Measurements from ENCODE around the gene RBMS1.
A peak's percentile ranks its signal among the peaks of the same experiment; 100 is the strongest.

The RBMS1 gene

GRCh38 chr2:160408173-160408958 lies 85.2 kb downstream of the RBMS1 start:
- Histone ChIP-seq H3K9ac (ENCODE audit: low read depth, low read length) (peak overlapping the region; percentile 85), H3K27me3 (ENCODE audit: insufficient read depth, low read length) (peaks cover 44% of the 10 kb centered on the region), H3K4me3 (ENCODE audit: low read length) (peak overlapping the region; percentile 74), H3K9me3 (ENCODE audit: insufficient read depth, low read depth, low read length) (no peaks in the 10 kb centered on the region), H3K4me1 (ENCODE audit: insufficient read depth, low read length) (peaks cover 44% of the 10 kb centered on the region), H3K27ac (ENCODE audit: low read depth, low read length) (peak overlapping the region; percentile 75; the same call in 1 of the 2 replicates), H3K36me3 (ENCODE audit: insufficient read depth, low read length) (no peaks in the 10 kb centered on the region)
- WGBS = under 1% methylated on average over 34 of the region's 34 CpGs

GRCh38 chr2:160407393-160408172 lies 86.0 kb downstream of the RBMS1 start:
- Histone ChIP-seq H3K4me3 (ENCODE audit: low read length) (peak overlapping the region; percentile 74), H3K9me3 (ENCODE audit: insufficient read depth, low read depth, low read length) (no peaks in the 10 kb centered on the region), H3K9ac (ENCODE audit: low read depth, low read length) (peak overlapping the region; percentile 85), H3K4me1 (ENCODE audit: insufficient read depth, low read length) (peaks cover 51% of the 10 kb centered on the region), H3K36me3 (ENCODE audit: insufficient read depth, low read length) (no peaks in the 10 kb centered on the region), H3K27me3 (ENCODE audit: insufficient read depth, low read length) (peaks cover 51% of the 10 kb centered on the region), H3K27ac (ENCODE audit: low read depth, low read length) (peak overlapping the region; percentile 68; the same call in 1 of the 2 replicates)
- WGBS = under 1% methylated on average over 120 of the region's 120 CpGs

- whole genome bisulfite sequencing = under 1% methylated on average over 39 of the region's 39 CpGs
- H3K36me3 ChIP-seq (ENCODE audit: insufficient read depth, low read length) = no peaks in the 10 kb centered on the region
- H3K9ac ChIP-seq (ENCODE audit: low read depth, low read length) = peak overlapping the region; percentile 77
- peaks cover 59% of the 10 kb centered on the region for H3K4me1 ChIP-seq (ENCODE audit: insufficient read depth, low read length)
- peak overlapping the region; percentile 68; the same call in 1 of the 2 replicates for H3K27ac ChIP-seq (ENCODE audit: low read depth, low read length)
- peaks cover 53% of the 10 kb centered on the region for H3K27me3 ChIP-seq (ENCODE audit: insufficient read depth, low read length)
- H3K4me3 ChIP-seq (ENCODE audit: low read length) = peak overlapping the region; percentile 74
- H3K9me3 ChIP-seq (ENCODE audit: insufficient read depth, low read depth, low read length) = no peaks in the 10 kb centered on the region
Observed at GRCh38 chr2:160406591-160407392, 86.8 kb downstream of the RBMS1 start.

GRCh38 chr2:160405077-160405867 lies 88.3 kb downstream of the RBMS1 start:
- H3K9me3 ChIP-seq (ENCODE audit: insufficient read depth, low read depth, low read length) = no peaks in the 10 kb centered on the region
- H3K4me3 ChIP-seq (ENCODE audit: low read length) = peak overlapping the region; percentile 74
- 13% methylated on average over 8 of the region's 8 CpGs for WGBS
- peaks cover 58% of the 10 kb centered on the region for H3K27me3 ChIP-seq (ENCODE audit: insufficient read depth, low read length)
- H3K36me3 ChIP-seq (ENCODE audit: insufficient read depth, low read length) = no peaks in the 10 kb centered on the region
- H3K27ac ChIP-seq (ENCODE audit: low read depth, low read length) = no peak overlapping the region; the same call in 1 of the 2 replicates
- H3K4me1 ChIP-seq (ENCODE audit: insufficient read depth, low read length) = peaks cover 71% of the 10 kb centered on the region
- no peak overlapping the region for H3K9ac ChIP-seq (ENCODE audit: low read depth, low read length)

GRCh38 chr2:160402997-160403979 lies 90.3 kb downstream of the RBMS1 start:
- Histone ChIP-seq H3K4me3 (ENCODE audit: low read length) (no peak overlapping the region), H3K27ac (ENCODE audit: low read depth, low read length) (no peak overlapping the region)

GRCh38 chr2:160402501-160402900 lies 91.1 kb downstream of the RBMS1 start:
- no peak overlapping the region for H3K4me3 ChIP-seq (ENCODE audit: low read length)
- peaks cover 85% of the 10 kb centered on the region for H3K4me1 ChIP-seq (ENCODE audit: insufficient read depth, low read length)
- peaks cover 48% of the 10 kb centered on the region for H3K27me3 ChIP-seq (ENCODE audit: insufficient read depth, low read length)
- no peak overlapping the region for H3K9ac ChIP-seq (ENCODE audit: low read depth, low read length)
- H3K9me3 ChIP-seq (ENCODE audit: insufficient read depth, low read depth, low read length) = no peaks in the 10 kb centered on the region
- no peaks in the 10 kb centered on the region for H3K36me3 ChIP-seq (ENCODE audit: insufficient read depth, low read length)
- H3K27ac ChIP-seq (ENCODE audit: low read depth, low read length) = no peak overlapping the region
- WGBS = 33% methylated on average over 1 of the region's 1 CpG

More at GRCh38 chr2:160402997-160403979, 90.3 kb downstream of the RBMS1 start:
- WGBS = 71% methylated on average over 5 of the region's 5 CpGs
- Histone ChIP-seq H3K9me3 (ENCODE audit: insufficient read depth, low read depth, low read length) (no peaks in the 10 kb centered on the region), H3K36me3 (ENCODE audit: insufficient read depth, low read length) (no peaks in the 10 kb centered on the region), H3K27me3 (ENCODE audit: insufficient read depth, low read length) (peaks cover 49% of the 10 kb centered on the region), H3K4me1 (ENCODE audit: insufficient read depth, low read length) (peaks cover 80% of the 10 kb centered on the region), H3K9ac (ENCODE audit: low read depth, low read length) (no peak overlapping the region)

GRCh38 chr2:160401895-160402294 lies 91.7 kb downstream of the RBMS1 start:
- H3K4me3 ChIP-seq (ENCODE audit: low read length) = no peak overlapping the region
- no peak overlapping the region for H3K27ac ChIP-seq (ENCODE audit: low read depth, low read length)
- H3K36me3 ChIP-seq (ENCODE audit: insufficient read depth, low read length) = no peaks in the 10 kb centered on the region
- no peaks in the 10 kb centered on the region for H3K9me3 ChIP-seq (ENCODE audit: insufficient read depth, low read depth, low read length)
- H3K9ac ChIP-seq (ENCODE audit: low read depth, low read length) = no peak overlapping the region
- H3K27me3 ChIP-seq (ENCODE audit: insufficient read depth, low read length) = peaks cover 48% of the 10 kb centered on the region
- H3K4me1 ChIP-seq (ENCODE audit: insufficient read depth, low read length) = peaks cover 90% of the 10 kb centered on the region
- WGBS = 18% methylated on average over 4 of the region's 4 CpGs

- H3K4me1 ChIP-seq (ENCODE audit: insufficient read depth, low read length) = peaks cover 78% of the 10 kb centered on the region
- 14% methylated on average over 1 of the region's 1 CpG for WGBS
- no peaks in the 10 kb centered on the region for H3K36me3 ChIP-seq (ENCODE audit: insufficient read depth, low read length)
- H3K9me3 ChIP-seq (ENCODE audit: insufficient read depth, low read depth, low read length) = no peaks in the 10 kb centered on the region
- H3K9ac ChIP-seq (ENCODE audit: low read depth, low read length) = no peak overlapping the region
- H3K27me3 ChIP-seq (ENCODE audit: insufficient read depth, low read length) = peaks cover 35% of the 10 kb centered on the region
- no peak overlapping the region for H3K27ac ChIP-seq (ENCODE audit: low read depth, low read length)
- no peak overlapping the region for H3K4me3 ChIP-seq (ENCODE audit: low read length)
Observed at GRCh38 chr2:160399880-160400279, 93.7 kb downstream of the RBMS1 start.

GRCh38 chr2:160397530-160397865 lies 96.1 kb downstream of the RBMS1 start:
- Histone ChIP-seq H3K27me3 (ENCODE audit: insufficient read depth, low read length) (peaks cover 11% of the 10 kb centered on the region; the same call in 1 of the 2 replicates), H3K27ac (ENCODE audit: low read depth, low read length) (peak overlapping the region; percentile 39; the same call in 1 of the 2 replicates), H3K36me3 (ENCODE audit: insufficient read depth, low read length) (no peaks in the 10 kb centered on the region), H3K4me3 (ENCODE audit: low read length) (peak overlapping the region; percentile 0; the same call in 1 of the 2 replicates), H3K4me1 (ENCODE audit: insufficient read depth, low read length) (peaks cover 68% of the 10 kb centered on the region), H3K9me3 (ENCODE audit: insufficient read depth, low read depth, low read length) (no peaks in the 10 kb centered on the region), H3K9ac (ENCODE audit: low read depth, low read length) (no peak overlapping the region)
- 4% methylated on average over 2 of the region's 2 CpGs for WGBS

Data from HUES64 (cell line).